ENCODE data around the gene IGIP.

The IGIP gene

GRCh38 chr5:140141241-140141640 is 15.5 kb downstream of the IGIP start:
- Histone ChIP-seq H3K4me3 (ENCODE audit: extremely low read depth, insufficient read depth, low read length, poor library complexity, severe bottlenecking) (no peak overlapping the region), H3K9me3 (ENCODE audit: control insufficient read depth, low read length) (no peaks in the 10 kb centered on the region), H3K27ac (ENCODE audit: low read depth, low read length, severe bottlenecking) (no peak overlapping the region), H3K4me1 (ENCODE audit: control insufficient read depth, insufficient read depth, low read length, poor library complexity, severe bottlenecking) (no peaks in the 10 kb centered on the region), H3K36me3 (ENCODE audit: control insufficient read depth, insufficient read depth, low read length) (no peaks in the 10 kb centered on the region)

- Histone ChIP-seq H3K27ac (ENCODE audit: low read depth, low read length, severe bottlenecking) (no peak overlapping the region), H3K36me3 (ENCODE audit: control insufficient read depth, insufficient read depth, low read length) (no peaks in the 10 kb centered on the region), H3K4me3 (ENCODE audit: extremely low read depth, insufficient read depth, low read length, poor library complexity, severe bottlenecking) (no peak overlapping the region), H3K9me3 (ENCODE audit: control insufficient read depth, low read length) (no peaks in the 10 kb centered on the region), H3K4me1 (ENCODE audit: control insufficient read depth, insufficient read depth, low read length, poor library complexity, severe bottlenecking) (peaks cover 3% of the 10 kb centered on the region)
- WGBS, 2 experiments (ENCODE audit: insufficient coverage in 2 of 2) = 74 to 85% methylated on average over 3 to 5 of the region's 5 CpGs
Measured at GRCh38 chr5:140142246-140142645, 16.5 kb downstream of the IGIP start.

- H3K9me3 ChIP-seq (ENCODE audit: control insufficient read depth, low read length) = no peaks in the 10 kb centered on the region
- no peaks in the 10 kb centered on the region for H3K36me3 ChIP-seq (ENCODE audit: control insufficient read depth, insufficient read depth, low read length)
- 91 to 96% methylated on average over 6 to 7 of the region's 7 CpGs for WGBS, 2 experiments (ENCODE audit: insufficient coverage in 2 of 2)
- H3K4me3 ChIP-seq (ENCODE audit: extremely low read depth, insufficient read depth, low read length, poor library complexity, severe bottlenecking) = no peak overlapping the region
- H3K27ac ChIP-seq (ENCODE audit: low read depth, low read length, severe bottlenecking) = no peak overlapping the region
- H3K4me1 ChIP-seq (ENCODE audit: control insufficient read depth, insufficient read depth, low read length, poor library complexity, severe bottlenecking) = peaks cover 3% of the 10 kb centered on the region
Measured at GRCh38 chr5:140142856-140143255, 17.1 kb downstream of the IGIP start.

GRCh38 chr5:140143521-140144258 is 18.0 kb downstream of the IGIP start:
- peaks cover 3% of the 10 kb centered on the region for H3K4me1 ChIP-seq (ENCODE audit: control insufficient read depth, insufficient read depth, low read length, poor library complexity, severe bottlenecking)
- no peaks in the 10 kb centered on the region for H3K36me3 ChIP-seq (ENCODE audit: control insufficient read depth, insufficient read depth, low read length)
- H3K27ac ChIP-seq (ENCODE audit: low read depth, low read length, severe bottlenecking) = no peak overlapping the region
- no peak overlapping the region for H3K4me3 ChIP-seq (ENCODE audit: extremely low read depth, insufficient read depth, low read length, poor library complexity, severe bottlenecking)
- 100% methylated on average over 1 to 2 of the region's 3 CpGs for WGBS, 2 experiments (ENCODE audit: insufficient coverage in 2 of 2)
- H3K9me3 ChIP-seq (ENCODE audit: control insufficient read depth, low read length) = no peaks in the 10 kb centered on the region

GRCh38 chr5:140145256-140145655 is 19.5 kb downstream of the IGIP start:
- no peaks in the 10 kb centered on the region for H3K36me3 ChIP-seq (ENCODE audit: control insufficient read depth, insufficient read depth, low read length)
- H3K9me3 ChIP-seq (ENCODE audit: control insufficient read depth, low read length) = no peaks in the 10 kb centered on the region
- no peak overlapping the region for H3K4me3 ChIP-seq (ENCODE audit: extremely low read depth, insufficient read depth, low read length, poor library complexity, severe bottlenecking)
- H3K27ac ChIP-seq (ENCODE audit: low read depth, low read length, severe bottlenecking) = no peak overlapping the region
- WGBS, 2 experiments (ENCODE audit: insufficient coverage in 2 of 2) = 76 to 80% methylated on average over 1 to 3 of the region's 3 CpGs
- peaks cover 3% of the 10 kb centered on the region for H3K4me1 ChIP-seq (ENCODE audit: control insufficient read depth, insufficient read depth, low read length, poor library complexity, severe bottlenecking)

GRCh38 chr5:140145818-140146522 is 20.2 kb downstream of the IGIP start:
- 2% methylated on average over 42 to 55 of the region's 64 CpGs for WGBS, 2 experiments (ENCODE audit: insufficient coverage in 2 of 2)
- Histone ChIP-seq H3K4me3 (ENCODE audit: extremely low read depth, insufficient read depth, low read length, poor library complexity, severe bottlenecking) (peak overlapping the region; percentile 21), H3K9me3 (ENCODE audit: control insufficient read depth, low read length) (no peaks in the 10 kb centered on the region), H3K27ac (ENCODE audit: low read depth, low read length, severe bottlenecking) (no peak overlapping the region), H3K36me3 (ENCODE audit: control insufficient read depth, insufficient read depth, low read length) (no peaks in the 10 kb centered on the region), H3K4me1 (ENCODE audit: control insufficient read depth, insufficient read depth, low read length, poor library complexity, severe bottlenecking) (peaks cover 3% of the 10 kb centered on the region)

GRCh38 chr5:140146523-140146842 is 20.7 kb downstream of the IGIP start:
- peaks cover 3% of the 10 kb centered on the region for H3K4me1 ChIP-seq (ENCODE audit: control insufficient read depth, insufficient read depth, low read length, poor library complexity, severe bottlenecking)
- WGBS, 2 experiments (ENCODE audit: insufficient coverage in 2 of 2) = 12% methylated on average over 14 of the region's 14 CpGs; no CpG with 5 or more reads in 1 of the 2 experiments
- no peak overlapping the region for H3K27ac ChIP-seq (ENCODE audit: low read depth, low read length, severe bottlenecking)
- H3K36me3 ChIP-seq (ENCODE audit: control insufficient read depth, insufficient read depth, low read length) = no peaks in the 10 kb centered on the region
- H3K9me3 ChIP-seq (ENCODE audit: control insufficient read depth, low read length) = no peaks in the 10 kb centered on the region
- peak overlapping the region; percentile 21 for H3K4me3 ChIP-seq (ENCODE audit: extremely low read depth, insufficient read depth, low read length, poor library complexity, severe bottlenecking)

GRCh38 chr5:140147460-140147859 is 21.7 kb downstream of the IGIP start:
- no peaks in the 10 kb centered on the region for H3K9me3 ChIP-seq (ENCODE audit: control insufficient read depth, low read length)
- no peaks in the 10 kb centered on the region for H3K36me3 ChIP-seq (ENCODE audit: control insufficient read depth, insufficient read depth, low read length)
- 60 to 83% methylated on average over 1 of the region's 1 CpG for WGBS, 2 experiments (ENCODE audit: insufficient coverage in 2 of 2)
- no peak overlapping the region for H3K4me3 ChIP-seq (ENCODE audit: extremely low read depth, insufficient read depth, low read length, poor library complexity, severe bottlenecking)
- no peak overlapping the region for H3K27ac ChIP-seq (ENCODE audit: low read depth, low read length, severe bottlenecking)
- peaks cover 3% of the 10 kb centered on the region for H3K4me1 ChIP-seq (ENCODE audit: control insufficient read depth, insufficient read depth, low read length, poor library complexity, severe bottlenecking)

GRCh38 chr5:140148508-140148907 is 22.8 kb downstream of the IGIP start:
- Histone ChIP-seq H3K4me3 (ENCODE audit: extremely low read depth, insufficient read depth, low read length, poor library complexity, severe bottlenecking) (no peak overlapping the region), H3K4me1 (ENCODE audit: control insufficient read depth, insufficient read depth, low read length, poor library complexity, severe bottlenecking) (peaks cover 3% of the 10 kb centered on the region), H3K9me3 (ENCODE audit: control insufficient read depth, low read length) (no peaks in the 10 kb centered on the region), H3K27ac (ENCODE audit: low read depth, low read length, severe bottlenecking) (no peak overlapping the region), H3K36me3 (ENCODE audit: control insufficient read depth, insufficient read depth, low read length) (no peaks in the 10 kb centered on the region)
- WGBS, 2 experiments (ENCODE audit: insufficient coverage in 2 of 2) = 3 to 6% methylated on average over 2 to 3 of the region's 6 CpGs

- no peak overlapping the region for H3K27ac ChIP-seq (ENCODE audit: low read depth, low read length, severe bottlenecking)
- H3K9me3 ChIP-seq (ENCODE audit: control insufficient read depth, low read length) = no peaks in the 10 kb centered on the region
- no peaks in the 10 kb centered on the region for H3K36me3 ChIP-seq (ENCODE audit: control insufficient read depth, insufficient read depth, low read length)
- 100% methylated on average over 1 of the region's 2 CpGs; no CpG with 5 or more reads in 1 of the 2 experiments for WGBS, 2 experiments (ENCODE audit: insufficient coverage in 2 of 2)
- H3K4me3 ChIP-seq (ENCODE audit: extremely low read depth, insufficient read depth, low read length, poor library complexity, severe bottlenecking) = no peak overlapping the region
- peaks cover 3% of the 10 kb centered on the region for H3K4me1 ChIP-seq (ENCODE audit: control insufficient read depth, insufficient read depth, low read length, poor library complexity, severe bottlenecking)
Measured at GRCh38 chr5:140150201-140150600, 24.5 kb downstream of the IGIP start.
